HG02610 (cell line): ENCODE data around the gene THYN1.
A peak's percentile ranks its signal among the peaks of the same experiment; 100 is the strongest.

Experiments used
- ATAC-seq: cut with Tn5 transposase; IDR thresholded peaks from one replicate; pipeline ENCODE4 v1.9.1; 2021; ENCODE audit warnings: mild to moderate bottlenecking, moderate library complexity; ENCODE audit not compliant: unreplicated experiment

The THYN1 gene

GRCh38 chr11:134224710-134225664, 28.2 kb downstream of the THYN1 start:
- peak; percentile 10 for ATAC-seq

GRCh38 chr11:134223836-134224709, 29.1 kb downstream of the THYN1 start, which contains the start of the genes NCAPD3 and VPS26B:
Gene NCAPD3, minus strand, starts transcription at chr11:134223967. Its CDS starts 41 bp downstream, at chr11:134223926.
Gene VPS26B, plus strand, starts transcription at chr11:134224671. Its CDS starts 452 bp downstream, at chr11:134225123.
- ATAC-seq, result peak; percentile 83

GRCh38 chr11:134223121-134223520, 30.0 kb downstream of the THYN1 start:
- no peak for ATAC-seq

- no peak for ATAC-seq
These were observed 36.3 kb downstream of the THYN1 start for GRCh38 chr11:134216816-134217215.

GRCh38 chr11:134215836-134216235, 37.3 kb downstream of the THYN1 start:
- ATAC-seq, result no peak

GRCh38 chr11:134207538-134208239, 45.5 kb downstream of the THYN1 start:
- no peak for ATAC-seq

GRCh38 chr11:134206185-134206584, 47.0 kb downstream of the THYN1 start:
- no peak for ATAC-seq

GRCh38 chr11:134205729-134206128, 47.4 kb downstream of the THYN1 start:
- ATAC-seq, result no peak

- ATAC-seq, result no peak
These were observed 50.5 kb downstream of the THYN1 start for GRCh38 chr11:134202661-134203060.

- no peak for ATAC-seq
These were observed 52.5 kb downstream of the THYN1 start for GRCh38 chr11:134200688-134201087.

- ATAC-seq, result no peak
These were observed 53.6 kb downstream of the THYN1 start for GRCh38 chr11:134199531-134199930.
